GM06990 (cell line): ENCODE results near the gene MIER2.

ENCODE experiments used
- DNase-seq: peaks from one replicate; pipeline ENCODE4 v3.0.0-alpha.2; 2011; ENCODE audit not compliant: insufficient read length; ENCODE audit errors: extremely low read depth
- H3K27me3 ChIP-seq: replicated peaks from 2 replicates; pipeline ENCODE4 v1.6.0; 2011; ENCODE audit warnings: low read length; ENCODE audit not compliant: control insufficient read depth, insufficient read depth
- H3K36me3 ChIP-seq: 2 replicates; pipeline ENCODE4 v1.5.1; 2011; ENCODE audit warnings: low read length; ENCODE audit not compliant: control insufficient read depth, insufficient read depth
- H3K4me3 ChIP-seq: replicated peaks from 2 replicates; pipeline ENCODE4 v1.5.1; 2011; ENCODE audit warnings: low read depth, mild to moderate bottlenecking, control low read depth, low read length
- CTCF ChIP-seq: IDR thresholded peaks from 2 replicates; pipeline ENCODE4 v1.5.1; 2011; ENCODE audit warnings: low read length, control low read depth, mild to moderate bottlenecking, inconsistent platforms; ENCODE audit not compliant: insufficient read depth, poor library complexity, severe bottlenecking

The MIER2 gene

GRCh38 chr19:369876-370275, 25.3 kb upstream of the MIER2 start:
- Histone ChIP-seq H3K4me3 (no peak overlapping the region), H3K27me3 (no peaks in the 10 kb centered on the region), H3K36me3 (no peaks in the 10 kb centered on the region)
- DNase-seq: no peak
- TF ChIP-seq CTCF: no peak

GRCh38 chr19:369256-369655, 24.7 kb upstream of the MIER2 start:
- no peak for TF ChIP-seq CTCF
- Histone ChIP-seq H3K36me3 (no peaks in the 10 kb centered on the region), H3K4me3 (no peak overlapping the region), H3K27me3 (no peaks in the 10 kb centered on the region)
- DNase-seq: no peak

DNA sequence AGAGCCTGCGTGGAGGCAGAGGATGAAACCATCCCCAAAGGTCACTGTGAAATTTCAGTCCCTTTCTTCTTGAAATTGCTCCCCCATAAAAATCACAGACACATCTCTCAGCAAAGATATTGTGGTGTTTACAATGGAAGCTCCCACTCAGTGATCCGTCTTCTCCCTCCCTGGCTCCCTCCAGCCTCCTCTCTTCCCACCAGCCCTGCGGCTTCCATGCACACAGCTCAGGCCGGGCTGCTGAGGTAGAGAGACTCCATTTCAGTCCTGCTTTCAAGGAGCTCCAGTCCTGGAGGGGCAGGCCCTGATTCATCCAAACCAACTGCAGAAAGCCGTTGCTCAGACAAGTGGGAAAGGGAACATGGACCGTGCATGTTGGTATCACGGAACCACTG, 24.0 kb upstream of the MIER2 start:
- no peak for TF ChIP-seq CTCF
- Histone ChIP-seq H3K36me3 (no peaks in the 10 kb centered on the region), H3K4me3 (no peak overlapping the region), H3K27me3 (no peaks in the 10 kb centered on the region)
- DNase-seq: no peak

DNA sequence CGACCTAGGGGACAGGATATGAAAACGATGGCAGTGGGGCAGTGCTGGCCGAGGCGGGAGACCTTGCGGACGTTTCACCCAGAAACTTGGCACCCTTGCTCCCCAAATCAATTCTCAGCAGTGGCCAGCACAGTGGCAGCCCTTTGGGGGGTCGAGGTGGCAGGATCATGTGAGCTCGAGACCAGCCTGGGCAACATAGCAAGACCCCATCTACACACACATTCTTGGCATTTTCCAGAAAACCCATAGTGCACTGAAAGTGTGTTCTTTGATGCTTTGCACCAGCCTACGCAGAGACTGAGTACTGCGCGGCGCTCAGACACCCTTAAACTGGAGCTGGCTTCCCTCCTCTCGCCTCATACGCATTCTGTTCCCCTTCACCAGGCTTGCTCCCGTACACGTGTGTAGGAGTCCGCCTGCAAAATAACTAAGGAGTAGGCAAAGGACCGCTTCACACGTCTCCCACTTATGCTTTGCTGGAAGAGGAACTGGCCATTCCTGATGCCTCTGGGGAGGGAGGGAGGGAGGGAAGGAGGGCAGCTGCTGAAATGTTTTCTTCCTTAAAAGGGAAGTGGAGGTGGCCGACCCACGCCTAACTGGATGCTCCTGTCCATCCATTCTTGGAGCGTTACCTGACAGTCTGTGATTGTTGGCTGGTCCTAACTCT, 23.5 kb upstream of the MIER2 start:
- Histone ChIP-seq H3K4me3 (no peak overlapping the region), H3K36me3 (no peaks in the 10 kb centered on the region), H3K27me3 (no peaks in the 10 kb centered on the region)
- no peak for DNase-seq
- TF ChIP-seq CTCF: no peak

GRCh38 chr19:367561-367960, 23.0 kb upstream of the MIER2 start:
- TF ChIP-seq CTCF: no peak
- no peak for DNase-seq
- Histone ChIP-seq H3K4me3 (no peak overlapping the region), H3K27me3 (no peaks in the 10 kb centered on the region), H3K36me3 (no peaks in the 10 kb centered on the region)

DNA sequence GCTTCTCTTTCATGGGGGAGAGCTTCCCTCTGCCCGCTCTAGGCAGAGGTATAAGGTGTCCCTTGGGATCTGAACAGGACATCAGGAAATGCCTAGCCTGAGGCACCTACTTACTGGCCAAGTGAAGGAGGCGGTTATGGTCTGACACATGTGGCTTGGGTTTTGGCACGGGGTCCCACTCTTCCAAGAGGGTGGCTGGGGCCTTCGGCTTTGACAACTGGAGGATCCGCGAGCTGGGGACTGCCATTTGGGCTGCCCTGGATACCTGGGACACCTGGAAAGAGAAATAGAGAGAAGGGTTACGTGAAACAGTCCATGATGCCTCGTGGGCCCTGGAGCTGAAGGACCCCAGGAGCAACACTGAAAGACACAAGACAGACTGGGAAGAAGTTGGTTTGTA, 22.4 kb upstream of the MIER2 start:
- DNase-seq: no peak
- no peaks in the 10 kb centered on the region for H3K27me3 ChIP-seq
- no peaks in the 10 kb centered on the region for H3K36me3 ChIP-seq
- TF ChIP-seq CTCF: no peak
- no peak overlapping the region for H3K4me3 ChIP-seq
